ENCODE results near the gene DHODH. TPM values are rescaled to one million over a fixed set of nuclear protein-coding genes. Genes with fewer than 3 reads are reported as not detected.
"Not testable (repeated sequence)": the region's sequence is repeated elsewhere in the genome, so short reads cannot be mapped to it uniquely, and the experiment has no call there.

Gene DHODH
- total RNA-seq, 1 donor from 2014 or later = 4.2 TPM

DNA sequence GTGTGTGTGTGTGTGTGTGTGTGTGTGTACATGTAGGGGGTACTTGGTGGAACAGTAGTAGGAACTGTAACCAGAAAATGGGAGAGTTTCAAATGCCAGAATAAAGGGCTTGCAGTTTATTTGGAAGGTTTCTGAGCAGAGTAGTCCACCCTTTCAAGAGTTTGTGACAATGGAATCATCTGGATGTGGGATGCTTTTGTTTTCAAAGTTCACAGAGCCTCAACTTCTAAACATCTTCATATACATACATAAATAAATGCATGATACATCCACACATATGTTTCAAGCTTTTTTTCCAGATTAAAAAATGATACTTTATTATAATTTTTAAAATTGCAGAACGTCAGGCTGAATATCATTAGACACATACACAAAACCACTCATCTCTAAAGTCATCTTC lies 5.9 kb upstream of the DHODH start:
- Histone ChIP-seq H3K36me3 (no peaks in the 10 kb centered on the region), H3K27me3 (no peaks in the 10 kb centered on the region), H3K4me3 (no peak overlapping the region), H3K4me1 (no peaks in the 10 kb centered on the region), H3K9me3 (no peaks in the 10 kb centered on the region), H3K27ac (no peak overlapping the region)
- TF ChIP-seq, protein P1, sequence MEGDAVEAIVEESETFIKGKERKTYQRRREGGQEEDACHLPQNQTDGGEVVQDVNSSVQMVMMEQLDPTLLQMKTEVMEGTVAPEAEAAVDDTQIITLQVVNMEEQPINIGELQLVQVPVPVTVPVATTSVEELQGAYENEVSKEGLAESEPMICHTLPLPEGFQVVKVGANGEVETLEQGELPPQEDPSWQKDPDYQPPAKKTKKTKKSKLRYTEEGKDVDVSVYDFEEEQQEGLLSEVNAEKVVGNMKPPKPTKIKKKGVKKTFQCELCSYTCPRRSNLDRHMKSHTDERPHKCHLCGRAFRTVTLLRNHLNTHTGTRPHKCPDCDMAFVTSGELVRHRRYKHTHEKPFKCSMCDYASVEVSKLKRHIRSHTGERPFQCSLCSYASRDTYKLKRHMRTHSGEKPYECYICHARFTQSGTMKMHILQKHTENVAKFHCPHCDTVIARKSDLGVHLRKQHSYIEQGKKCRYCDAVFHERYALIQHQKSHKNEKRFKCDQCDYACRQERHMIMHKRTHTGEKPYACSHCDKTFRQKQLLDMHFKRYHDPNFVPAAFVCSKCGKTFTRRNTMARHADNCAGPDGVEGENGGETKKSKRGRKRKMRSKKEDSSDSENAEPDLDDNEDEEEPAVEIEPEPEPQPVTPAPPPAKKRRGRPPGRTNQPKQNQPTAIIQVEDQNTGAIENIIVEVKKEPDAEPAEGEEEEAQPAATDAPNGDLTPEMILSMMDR (IDR thresholded peaks at IDR 0.05) = no peak
- TF ChIP-seq POLR2A (IDR thresholded peaks at IDR 0.05) = no peak
- no peak for TF ChIP-seq POLR2AphosphoS5 (IDR thresholded peaks at IDR 0.05; ENCODE audit: insufficient read depth in 1 of 2, low read depth in 1 of 2)
- intact Hi-C loops (cut with DNase I) = no loop called here
- DNase-seq (ENCODE audit: extremely low spot score in 2 of 2) = no peak

DNA sequence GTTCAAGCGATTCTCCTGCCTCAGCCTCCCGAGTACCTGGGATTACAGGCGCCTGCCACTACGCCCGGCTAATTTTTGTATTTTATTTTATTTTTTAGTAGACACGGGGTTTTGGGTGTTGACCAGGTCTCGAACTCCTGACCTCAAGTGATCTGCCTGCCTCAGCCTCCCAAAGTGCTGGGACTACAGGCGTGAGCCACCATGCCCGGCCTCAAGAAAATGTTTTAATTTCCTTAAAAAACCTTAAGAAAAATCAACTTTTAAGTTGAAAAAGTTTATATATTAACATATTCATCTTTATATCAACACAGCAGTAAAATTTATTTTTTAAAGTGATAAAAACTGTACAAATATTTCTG lies 500 bp upstream of the DHODH start:
- not testable (repeated sequence) for H3K27ac ChIP-seq

DNA sequence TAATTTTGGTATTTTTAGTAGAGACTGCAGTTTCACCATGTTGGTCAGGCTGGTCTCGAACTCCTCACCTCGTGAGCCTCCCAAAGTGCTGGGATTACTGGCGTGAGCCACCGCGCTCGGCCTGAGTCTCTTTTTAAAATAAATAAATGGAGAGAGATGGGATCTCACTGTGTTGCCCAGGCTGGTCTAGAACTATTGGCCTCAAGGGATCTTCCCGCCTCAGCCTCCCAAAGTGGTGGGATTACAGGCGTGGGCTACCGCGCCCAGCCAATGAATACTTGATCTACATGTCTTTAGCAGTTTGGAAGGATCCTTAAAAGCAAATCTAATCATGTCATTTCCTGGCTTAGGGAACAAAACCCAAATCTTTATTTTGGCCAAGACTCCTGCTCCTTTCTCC lies 1.2 kb downstream of the DHODH start:
- intact Hi-C loops (cut with DNase I) = no loop called here
- TF ChIP-seq, protein P1 (IDR thresholded peaks at IDR 0.05) = no peak
- TF ChIP-seq POLR2A (IDR thresholded peaks at IDR 0.05) (no peak), POLR2AphosphoS5 (IDR thresholded peaks at IDR 0.05; ENCODE audit: insufficient read depth in 1 of 2, low read depth in 1 of 2) (no peak)
- Histone ChIP-seq H3K27me3 (no peaks in the 10 kb centered on the region), H3K4me1 (peaks cover 24% of the 10 kb centered on the region), H3K27ac (no peak overlapping the region), H3K4me3 (no peak overlapping the region), H3K36me3 (peaks cover 0 to 3% of the 10 kb centered on the region in 2 donors), H3K9me3 (no peaks in the 10 kb centered on the region)
- no peak for DNase-seq (ENCODE audit: extremely low spot score in 2 of 2)

More for the DNA sequence above, 500 bp upstream of the DHODH start:
- H3K36me3 ChIP-seq; H3K9me3 ChIP-seq; intact Hi-C loops (cut with DNase I); H3K27me3 ChIP-seq; DNase-seq (ENCODE audit: extremely low spot score in 2 of 2): not testable (repeated sequence)
- Histone ChIP-seq H3K4me1 (peaks cover 12% of the 10 kb centered on the region), H3K4me3 (peak overlapping the region; percentile 76 to 86)

DNA sequence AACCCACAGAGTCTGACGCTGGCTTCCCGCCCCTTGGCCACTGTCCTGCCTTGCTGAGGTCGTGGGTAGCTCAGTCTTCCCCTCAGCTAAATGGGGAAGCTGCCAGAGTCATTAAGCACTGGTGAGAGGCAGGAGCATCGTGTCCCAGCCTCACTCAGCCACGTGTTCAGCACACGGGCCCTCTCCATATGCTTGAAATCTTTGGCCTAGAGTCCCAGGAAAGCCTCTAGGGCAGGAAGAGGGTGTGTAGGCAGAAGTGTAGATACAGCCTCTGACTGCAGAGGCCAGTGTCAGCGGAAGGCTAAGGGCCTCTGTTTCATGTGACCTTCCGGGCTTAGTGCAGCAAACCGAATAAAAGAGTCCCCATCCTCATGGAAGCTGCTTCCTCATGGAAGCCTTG lies 4.1 kb downstream of the DHODH start:
- TF ChIP-seq, protein P1 (IDR thresholded peaks at IDR 0.05) = no peak
- H3K27ac ChIP-seq = no peak overlapping the region
- no peak overlapping the region for H3K4me3 ChIP-seq
- H3K36me3 ChIP-seq = peaks cover 0 to 3% of the 10 kb centered on the region in 2 donors
- intact Hi-C loops (cut with DNase I) = no loop called here
- no peaks in the 10 kb centered on the region for H3K9me3 ChIP-seq
- no peaks in the 10 kb centered on the region for H3K27me3 ChIP-seq
- H3K4me1 ChIP-seq = peaks cover 24% of the 10 kb centered on the region
- no peak for DNase-seq (ENCODE audit: extremely low spot score in 2 of 2)

DNA sequence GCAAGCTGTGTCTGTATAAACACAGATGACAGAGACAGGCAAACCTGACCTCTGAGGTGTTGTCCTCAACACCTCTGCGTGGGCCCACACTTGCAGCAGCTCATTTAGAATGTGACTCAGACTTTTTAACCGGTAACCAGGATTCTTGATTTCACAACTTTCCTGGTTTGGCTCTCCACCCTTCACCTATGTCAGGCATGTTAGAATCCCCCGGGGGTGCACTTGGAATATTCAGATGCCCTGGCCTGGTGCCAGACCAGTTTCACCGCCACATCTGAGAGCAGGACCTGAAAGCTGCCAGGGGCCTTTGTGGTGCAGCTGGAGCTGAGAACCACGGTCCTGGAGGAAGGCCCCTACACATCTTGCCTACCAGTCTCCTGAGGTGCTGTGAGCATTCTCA lies 4.8 kb downstream of the DHODH start:
- Histone ChIP-seq H3K36me3 (peaks cover 0 to 9% of the 10 kb centered on the region in 2 donors), H3K4me3 (no peak overlapping the region), H3K27ac (no peak overlapping the region), H3K4me1 (peaks cover 18% of the 10 kb centered on the region), H3K27me3 (no peaks in the 10 kb centered on the region), H3K9me3 (no peaks in the 10 kb centered on the region)
- no peak for DNase-seq (ENCODE audit: extremely low spot score in 2 of 2)
- intact Hi-C loops (cut with DNase I) = no loop called here
- TF ChIP-seq, protein P1 (IDR thresholded peaks at IDR 0.05) = no peak
- peak in 1 of 2 donors; percentile 13 for TF ChIP-seq POLR2AphosphoS5 (IDR thresholded peaks at IDR 0.05; ENCODE audit: insufficient read depth in 1 of 2, low read depth in 1 of 2)

Measured in vagina (tissue), 2 donors.